ENCODE data around the gene TMEM175. TPM values are rescaled to one million over a fixed set of nuclear protein-coding genes. Genes with fewer than 3 reads are reported as not detected.

The TMEM175 gene
- total RNA-seq, 2 experiments from 2014 or later = 23.4 to 37.2 TPM

DNA sequence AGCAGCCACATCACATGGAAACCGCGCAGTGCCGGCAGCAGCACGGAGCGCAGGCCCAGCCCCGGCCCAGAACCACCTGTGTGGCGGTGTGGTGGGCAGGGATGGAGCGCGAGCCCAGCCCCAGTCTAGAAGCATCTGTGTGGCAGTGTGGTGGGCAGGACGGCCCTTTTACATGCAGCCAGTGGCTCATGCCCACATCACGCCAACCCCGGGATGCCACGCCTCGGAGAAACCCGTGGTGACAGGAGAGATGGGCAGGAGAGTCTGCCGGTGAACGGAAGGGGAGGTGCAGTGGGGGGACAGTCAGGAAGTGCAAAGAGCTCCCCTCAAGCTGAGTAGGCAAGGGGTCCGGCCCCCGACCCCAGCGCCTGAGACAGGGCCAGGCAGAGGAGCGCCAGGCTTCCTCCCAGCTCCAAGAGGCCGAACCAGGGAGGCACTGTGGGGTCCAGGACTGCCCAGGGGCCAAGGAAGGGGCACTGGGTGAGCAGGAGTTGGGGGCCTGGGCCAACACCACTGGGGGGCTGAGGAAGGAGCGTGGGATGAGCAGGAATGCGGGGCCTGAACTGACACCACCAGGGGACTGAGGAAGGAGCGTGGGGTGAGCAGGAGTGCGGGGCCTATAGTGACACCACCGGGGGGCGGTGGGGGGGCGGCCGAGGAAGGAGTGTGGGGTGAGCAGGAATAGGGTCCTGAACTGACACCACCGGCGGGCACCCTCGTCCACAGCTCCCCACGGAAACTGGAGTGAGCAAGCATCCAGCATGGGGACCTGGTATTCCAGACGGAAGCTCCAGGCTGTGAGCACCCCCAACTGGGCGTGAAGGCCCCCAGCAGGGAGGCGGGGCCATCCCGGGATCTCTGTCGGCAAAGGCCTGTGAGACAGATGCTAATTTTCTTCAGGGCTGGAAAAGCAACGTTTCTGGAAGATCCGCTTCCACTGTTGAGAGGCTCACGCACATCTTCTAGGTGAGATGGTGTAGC lies 28.9 kb upstream of the TMEM175 start:
- peaks cover 9% of the 10 kb centered on the region for H3K9me3 Mint-ChIP-seq (ENCODE audit: low read depth)
- no peak overlapping the region for H3K27ac Mint-ChIP-seq
- DNase-seq (no peak), ATAC-seq (no peak)
- H3K4me1 Mint-ChIP-seq = no peaks in the 10 kb centered on the region
- H3K4me3 Mint-ChIP-seq = no peak overlapping the region
- H3K27me3 Mint-ChIP-seq = no peaks in the 10 kb centered on the region
- peaks cover 36% of the 10 kb centered on the region for H3K36me3 Mint-ChIP-seq
- CTCF ChIA-PET = interaction anchor here (0.7 kb wide), 1 partner anchor 161 kb away, joined by 3 read pairs; no protein-coding TSS in a partner anchor

DNA sequence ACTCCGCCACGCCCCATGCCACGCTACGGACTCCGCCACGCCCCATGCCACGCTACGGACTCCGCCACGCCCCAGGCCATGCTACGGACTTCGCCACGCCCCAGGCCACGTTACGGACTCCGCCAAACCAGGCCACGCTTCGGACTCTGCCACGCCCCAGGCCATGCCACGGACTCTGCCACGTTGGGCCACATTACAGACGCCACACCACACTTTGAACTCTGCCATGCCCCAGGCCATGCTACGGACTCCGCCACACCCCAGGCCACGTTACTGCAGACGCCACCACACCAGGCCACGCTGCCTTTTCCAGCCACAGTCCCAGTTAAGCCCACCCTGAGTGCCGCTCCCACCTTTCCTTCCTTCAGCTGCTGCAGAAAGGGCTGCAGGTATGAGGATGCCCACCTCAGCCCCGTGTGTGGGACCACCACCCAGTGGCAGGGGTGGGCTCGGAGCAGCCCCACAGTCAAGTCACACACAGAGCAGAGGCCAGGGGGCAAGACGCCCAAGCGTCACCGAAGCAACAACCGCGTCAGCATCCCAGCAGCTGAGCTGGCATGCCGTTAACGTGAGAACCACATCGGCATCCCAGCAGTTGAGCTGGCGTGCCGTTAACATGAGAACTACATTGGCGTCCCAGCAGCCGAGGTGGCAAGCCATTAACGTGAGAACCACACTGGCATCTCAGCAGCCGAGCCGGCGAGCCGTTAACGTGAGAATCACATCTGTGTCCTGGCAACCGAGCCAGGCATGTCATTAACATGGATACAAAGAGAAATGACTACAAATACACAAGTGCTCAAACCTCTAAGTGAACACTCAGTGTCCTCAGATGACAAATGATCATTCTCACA lies 26.5 kb upstream of the TMEM175 start:
- Mint-ChIP-seq H3K27me3 (no peaks in the 10 kb centered on the region), H3K27ac (no peak overlapping the region), H3K36me3 (peaks cover 44% of the 10 kb centered on the region), H3K4me3 (no peak overlapping the region), H3K9me3 (ENCODE audit: low read depth) (peaks cover 9% of the 10 kb centered on the region), H3K4me1 (no peaks in the 10 kb centered on the region)
- ATAC-seq (no peak), DNase-seq (no peak)
- CTCF ChIA-PET = no interaction called here

DNA sequence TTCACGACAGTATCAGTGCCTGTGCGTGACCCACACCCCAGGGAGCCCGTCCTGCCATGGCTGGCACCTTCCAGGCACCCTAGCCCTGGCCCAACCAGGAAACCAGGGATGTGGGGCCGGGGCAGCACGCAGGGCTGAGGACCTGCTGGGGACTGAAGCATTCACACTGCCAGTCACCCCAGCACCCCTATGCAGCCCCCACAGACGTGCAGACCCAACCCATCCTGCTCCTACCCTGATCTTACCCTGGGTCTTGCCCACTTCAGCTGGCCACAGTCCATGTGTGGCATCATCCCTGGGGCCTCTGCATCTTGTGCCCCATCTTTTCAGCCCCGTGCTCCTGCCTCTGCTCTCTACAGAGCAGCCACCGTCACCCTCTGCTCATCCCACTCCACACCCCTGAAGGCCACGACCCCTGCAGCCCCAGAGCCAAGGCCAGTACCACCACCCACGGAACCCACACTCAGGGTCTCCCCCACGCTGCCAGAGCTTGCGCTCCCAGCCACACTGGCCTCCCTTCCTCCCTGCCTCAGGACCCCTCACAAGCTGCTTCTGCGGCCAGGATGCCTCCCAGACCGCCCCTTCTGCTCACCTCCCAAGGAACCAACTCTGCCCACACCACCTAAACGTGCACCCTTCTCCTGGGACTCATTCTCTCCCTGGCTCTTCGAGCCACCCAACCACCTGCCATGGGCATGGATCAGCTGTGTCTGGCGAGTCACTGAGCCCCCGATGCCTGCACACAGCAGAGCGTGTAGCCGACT lies 25.7 kb upstream of the TMEM175 start:
- Mint-ChIP-seq H3K36me3 (peaks cover 49% of the 10 kb centered on the region), H3K4me3 (no peak overlapping the region), H3K27me3 (no peaks in the 10 kb centered on the region), H3K9me3 (ENCODE audit: low read depth) (peaks cover 9% of the 10 kb centered on the region), H3K4me1 (no peaks in the 10 kb centered on the region), H3K27ac (no peak overlapping the region)
- CTCF ChIA-PET = no interaction called here
- DNase-seq (no peak), ATAC-seq (no peak)

- no peak for DNase-seq
- no peaks in the 10 kb centered on the region for H3K27me3 Mint-ChIP-seq
- H3K27ac Mint-ChIP-seq = no peak overlapping the region
- H3K36me3 Mint-ChIP-seq = peaks cover 51% of the 10 kb centered on the region
- CTCF ChIA-PET = no interaction called here
- H3K4me1 Mint-ChIP-seq = no peaks in the 10 kb centered on the region
- no peak for ATAC-seq
- H3K4me3 Mint-ChIP-seq = no peak overlapping the region
- H3K9me3 Mint-ChIP-seq (ENCODE audit: low read depth) = peaks cover 9% of the 10 kb centered on the region
Observed at GRCh38 chr4:907103-907400, 25.2 kb upstream of the TMEM175 start.

DNA sequence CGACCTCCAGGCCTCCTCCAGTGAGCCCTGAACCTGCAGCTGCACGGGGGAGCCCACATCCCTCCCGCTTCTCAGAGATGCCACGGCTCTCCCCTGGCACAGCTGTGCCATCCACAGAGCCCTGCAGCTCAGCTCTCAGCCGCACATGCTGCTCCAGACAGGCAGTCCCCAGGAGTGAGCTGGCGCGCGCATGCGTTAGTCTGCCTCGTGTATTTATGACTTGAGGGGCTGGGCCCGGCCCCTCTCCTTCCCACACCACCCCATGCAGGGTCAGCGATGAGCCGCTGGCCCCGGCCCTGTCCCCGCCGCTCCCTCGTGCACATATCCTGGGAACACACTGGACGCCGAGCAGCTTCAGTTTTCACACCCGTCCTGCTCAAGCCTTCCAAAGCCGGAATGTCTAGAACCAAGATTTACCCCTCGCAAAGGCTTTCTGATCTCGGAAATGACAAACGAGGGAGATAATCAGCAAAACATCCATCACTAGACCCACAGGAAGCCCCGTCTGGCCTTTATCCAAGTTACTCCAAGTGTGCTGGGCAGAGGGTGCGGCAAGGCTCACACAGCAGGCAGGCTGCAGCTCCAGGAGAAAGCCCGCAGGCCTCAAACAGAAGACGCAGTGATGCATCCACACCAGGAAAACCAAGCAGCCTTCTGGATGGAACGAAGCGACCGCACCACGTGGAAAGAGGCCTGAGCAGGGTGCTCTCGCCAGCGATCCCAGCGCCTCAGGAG lies 24.4 kb upstream of the TMEM175 start:
- H3K27me3 Mint-ChIP-seq = no peaks in the 10 kb centered on the region

GRCh38 chr4:909131-909571 lies 23.1 kb upstream of the TMEM175 start:
- H3K36me3 Mint-ChIP-seq = peaks cover 52% of the 10 kb centered on the region
- H3K27ac Mint-ChIP-seq = no peak overlapping the region
- H3K27me3 Mint-ChIP-seq = no peaks in the 10 kb centered on the region
- ATAC-seq (no peak), DNase-seq (no peak)
- no peaks in the 10 kb centered on the region for H3K4me1 Mint-ChIP-seq
- peaks cover 9% of the 10 kb centered on the region for H3K9me3 Mint-ChIP-seq (ENCODE audit: low read depth)
- no peak overlapping the region for H3K4me3 Mint-ChIP-seq
- CTCF ChIA-PET = no interaction called here

More for the DNA sequence above, 24.4 kb upstream of the TMEM175 start:
- Mint-ChIP-seq H3K4me1 (no peaks in the 10 kb centered on the region), H3K27ac (no peak overlapping the region), H3K9me3 (ENCODE audit: low read depth) (peaks cover 9% of the 10 kb centered on the region), H3K4me3 (no peak overlapping the region), H3K36me3 (peaks cover 51% of the 10 kb centered on the region)
- ATAC-seq (no peak), DNase-seq (no peak)
- CTCF ChIA-PET = no interaction called here

DNA sequence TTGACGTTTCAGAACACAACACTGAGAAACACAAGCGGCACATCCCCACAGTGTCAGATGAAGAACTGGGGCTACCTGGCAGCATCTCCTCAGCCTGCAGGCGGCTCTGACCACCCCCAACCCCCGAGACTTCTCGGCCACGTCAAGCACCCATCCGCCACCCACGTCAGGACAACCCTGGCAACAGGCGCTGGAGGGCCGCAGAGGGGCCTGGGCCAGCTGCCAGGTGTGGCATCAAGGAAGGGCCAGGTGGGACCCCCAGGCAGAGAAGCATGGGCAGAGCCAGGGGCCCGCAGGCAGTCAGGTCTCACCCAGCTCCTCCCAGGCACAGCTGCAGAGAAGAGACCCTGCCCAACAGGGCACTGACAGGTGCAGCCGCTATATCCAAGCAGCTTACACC lies 22.4 kb upstream of the TMEM175 start:
- Mint-ChIP-seq H3K36me3 (peaks cover 49% of the 10 kb centered on the region), H3K27me3 (no peaks in the 10 kb centered on the region), H3K4me3 (no peak overlapping the region), H3K9me3 (ENCODE audit: low read depth) (peaks cover 9% of the 10 kb centered on the region), H3K4me1 (no peaks in the 10 kb centered on the region), H3K27ac (no peak overlapping the region)
- ATAC-seq (no peak), DNase-seq (no peak)
- CTCF ChIA-PET = no interaction called here

DNA sequence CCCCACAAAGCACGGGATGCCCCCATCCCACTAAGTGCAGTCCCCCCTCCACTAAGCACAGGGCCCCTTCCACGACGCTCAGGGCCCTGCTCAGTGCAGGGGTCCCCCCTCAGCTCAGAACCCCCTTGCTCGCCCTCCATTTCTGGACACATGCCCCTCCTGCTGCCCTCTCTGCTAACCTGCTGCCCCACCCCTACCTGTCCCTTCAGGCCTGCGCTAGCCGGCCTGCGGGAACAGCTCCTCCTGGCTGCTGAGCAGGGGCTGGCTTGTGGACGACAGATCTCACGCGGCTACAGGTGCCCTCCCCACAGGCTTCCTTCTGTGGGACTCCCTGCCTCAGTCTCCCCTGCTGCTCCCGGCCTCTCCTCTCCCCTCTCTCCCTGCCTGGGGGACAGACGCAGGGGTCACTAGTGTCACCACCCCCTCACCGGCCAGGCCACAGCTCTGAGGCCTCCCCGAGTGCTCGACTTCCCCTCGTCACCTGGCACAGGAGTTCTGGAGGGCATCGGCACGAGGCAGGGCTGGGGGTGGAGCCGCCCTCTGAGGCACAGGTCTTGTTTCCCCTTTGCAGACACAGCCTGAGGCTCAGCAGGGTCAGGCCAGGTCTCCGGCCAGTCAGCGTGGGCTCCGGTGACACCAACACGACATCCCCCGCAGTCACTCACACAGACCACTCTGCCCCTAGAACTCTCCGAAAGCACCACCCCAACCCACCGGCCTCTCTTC lies 21.7 kb upstream of the TMEM175 start:
- CTCF ChIA-PET = no interaction called here
- H3K27ac Mint-ChIP-seq = no peak overlapping the region
- peaks cover 43% of the 10 kb centered on the region for H3K36me3 Mint-ChIP-seq
- no peak for ATAC-seq
- peaks cover 9% of the 10 kb centered on the region for H3K9me3 Mint-ChIP-seq (ENCODE audit: low read depth)
- H3K4me1 Mint-ChIP-seq = peaks cover 5% of the 10 kb centered on the region
- DNase-seq = no peak
- no peaks in the 10 kb centered on the region for H3K27me3 Mint-ChIP-seq
- H3K4me3 Mint-ChIP-seq = no peak overlapping the region

DNA sequence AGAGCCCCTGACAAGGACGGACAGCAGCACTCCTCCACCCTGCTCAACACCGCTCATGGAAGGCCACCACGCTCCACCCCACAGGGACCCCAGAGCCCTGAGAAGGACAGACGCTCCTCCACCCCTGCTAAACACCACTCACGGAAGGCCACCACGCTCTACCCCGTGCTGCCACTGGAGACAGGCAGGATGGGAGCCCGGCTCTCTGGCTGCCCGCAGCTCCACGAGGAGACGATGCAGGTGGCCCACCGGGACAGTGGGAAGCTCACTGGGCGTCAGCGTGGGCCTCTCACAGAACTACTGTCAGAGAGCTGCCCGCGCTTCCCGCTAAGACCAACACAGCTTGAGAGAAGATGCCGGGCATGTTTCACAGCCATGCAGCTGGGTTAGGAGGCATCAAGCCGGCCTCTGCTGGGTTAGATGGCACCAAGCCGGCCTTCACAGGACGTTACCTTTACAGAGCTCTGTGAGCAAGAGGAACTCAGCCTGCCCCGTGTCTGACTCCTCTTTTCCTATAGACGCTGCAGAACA lies 21.0 kb upstream of the TMEM175 start:
- Mint-ChIP-seq H3K27ac (no peak overlapping the region), H3K27me3 (no peaks in the 10 kb centered on the region), H3K4me3 (no peak overlapping the region), H3K36me3 (peaks cover 36% of the 10 kb centered on the region), H3K4me1 (peaks cover 12% of the 10 kb centered on the region), H3K9me3 (ENCODE audit: low read depth) (peaks cover 4% of the 10 kb centered on the region)
- DNase-seq = no peak
- ATAC-seq = no peak
- CTCF ChIA-PET = no interaction called here

DNA sequence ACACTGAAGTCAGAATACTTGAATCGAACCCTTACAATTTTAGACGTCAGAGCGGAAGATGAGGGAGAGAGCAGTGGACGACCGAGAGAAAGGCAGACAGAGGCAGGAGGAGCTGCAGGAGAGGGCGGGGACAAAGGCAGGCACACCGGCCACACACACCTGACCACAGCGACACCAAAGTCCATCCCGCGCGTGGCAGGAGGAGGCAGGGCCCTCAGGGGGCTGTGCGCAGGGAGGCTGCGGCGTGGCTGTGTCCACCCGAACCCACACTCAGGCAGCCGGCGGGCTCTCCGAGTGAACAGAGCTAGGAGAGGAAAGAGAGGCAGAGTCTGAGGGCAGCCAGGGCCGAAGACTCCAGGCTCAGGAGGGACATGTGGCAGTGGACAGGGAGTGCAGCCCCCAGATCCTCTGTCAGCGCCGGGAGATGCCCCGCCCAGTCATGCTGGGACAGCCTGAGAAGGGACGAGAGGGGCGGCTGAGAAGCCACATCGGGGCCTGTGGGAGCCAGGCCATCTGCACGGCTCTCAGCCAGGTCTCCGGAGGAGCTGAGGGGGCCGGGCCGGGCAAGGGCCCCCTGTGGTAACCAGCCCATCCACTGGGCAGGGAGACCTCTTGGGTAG lies 20.3 kb upstream of the TMEM175 start:
- Mint-ChIP-seq H3K4me1 (peaks cover 19% of the 10 kb centered on the region), H3K27me3 (no peaks in the 10 kb centered on the region), H3K27ac (no peak overlapping the region), H3K9me3 (ENCODE audit: low read depth) (no peaks in the 10 kb centered on the region), H3K36me3 (peaks cover 32% of the 10 kb centered on the region), H3K4me3 (no peak overlapping the region)
- DNase-seq (no peak), ATAC-seq (no peak)
- CTCF ChIA-PET = no interaction called here

DNA sequence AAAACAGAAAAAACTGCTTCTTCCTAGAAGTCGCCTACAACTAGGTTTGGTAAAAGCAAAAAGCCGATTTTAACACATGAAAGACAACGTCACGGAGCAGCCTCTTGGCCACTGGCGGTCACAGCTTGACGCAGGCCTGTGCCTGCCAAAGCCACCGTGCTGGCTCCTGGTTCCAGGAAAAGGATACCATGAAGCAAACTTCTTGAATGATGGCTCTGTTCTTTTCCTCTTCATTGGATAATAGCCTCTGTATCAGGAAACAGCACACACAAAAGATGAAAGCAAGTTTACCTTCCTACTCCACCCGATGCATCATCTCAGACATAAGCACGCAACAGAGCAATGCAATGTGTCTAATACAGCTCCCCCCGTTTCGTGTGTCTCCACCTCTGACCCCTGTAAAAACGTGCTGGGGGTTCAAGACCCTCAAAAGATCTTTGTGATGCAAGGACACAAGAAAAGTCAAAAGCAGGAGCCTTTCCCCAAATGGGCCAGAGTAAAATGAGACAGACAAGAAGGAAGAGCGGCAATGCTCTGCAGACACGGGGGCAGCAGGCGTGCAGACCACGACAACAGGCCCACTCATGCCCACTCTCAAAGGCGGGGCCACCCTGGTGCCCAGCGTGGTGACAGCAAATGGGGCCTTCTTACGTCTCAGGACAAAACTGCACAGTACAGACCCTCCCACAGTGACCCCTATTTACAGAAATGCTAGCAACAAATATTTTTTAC lies 19.5 kb upstream of the TMEM175 start:
- H3K4me1 Mint-ChIP-seq = peaks cover 23% of the 10 kb centered on the region
- no peaks in the 10 kb centered on the region for H3K9me3 Mint-ChIP-seq (ENCODE audit: low read depth)
- CTCF ChIA-PET = no interaction called here
- no peak overlapping the region for H3K27ac Mint-ChIP-seq
- H3K4me3 Mint-ChIP-seq = no peak overlapping the region
- H3K36me3 Mint-ChIP-seq = peaks cover 33% of the 10 kb centered on the region
- ATAC-seq (no peak), DNase-seq (no peak)
- no peaks in the 10 kb centered on the region for H3K27me3 Mint-ChIP-seq
